NCI-H748 (cell line): ENCODE results near the gene PNKP.
"Not testable (repeated sequence)": the region's sequence is repeated elsewhere in the genome, so short reads cannot be mapped to it uniquely, and the experiment has no call there.

Source experiments
- DNase-seq: peaks from one replicate; lab custom pipeline; 2025; ENCODE audit not compliant: unreplicated experiment; lab: John Stamatoyannopoulos, UW

PNKP gene

DNA sequence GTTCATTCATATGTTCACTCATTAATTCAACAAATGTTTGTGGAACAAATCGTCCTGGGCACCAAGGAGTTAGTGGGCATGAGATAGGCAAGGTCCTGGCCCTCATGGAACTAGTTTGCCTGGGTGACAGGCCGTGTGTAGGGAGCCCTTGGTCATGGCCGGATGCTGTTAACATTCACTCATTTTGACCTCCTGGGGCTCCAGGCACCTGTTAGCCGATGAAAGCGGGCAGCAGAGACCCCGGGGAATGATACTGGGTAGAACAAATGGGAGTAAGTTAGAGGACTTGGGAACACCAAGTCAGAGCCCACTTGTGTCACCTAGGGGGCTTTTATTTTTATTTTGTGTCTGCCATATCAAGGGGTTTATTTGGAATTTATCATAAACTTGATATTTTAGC is 42.7 kb downstream of the PNKP start:
- no peak for DNase-seq

DNA sequence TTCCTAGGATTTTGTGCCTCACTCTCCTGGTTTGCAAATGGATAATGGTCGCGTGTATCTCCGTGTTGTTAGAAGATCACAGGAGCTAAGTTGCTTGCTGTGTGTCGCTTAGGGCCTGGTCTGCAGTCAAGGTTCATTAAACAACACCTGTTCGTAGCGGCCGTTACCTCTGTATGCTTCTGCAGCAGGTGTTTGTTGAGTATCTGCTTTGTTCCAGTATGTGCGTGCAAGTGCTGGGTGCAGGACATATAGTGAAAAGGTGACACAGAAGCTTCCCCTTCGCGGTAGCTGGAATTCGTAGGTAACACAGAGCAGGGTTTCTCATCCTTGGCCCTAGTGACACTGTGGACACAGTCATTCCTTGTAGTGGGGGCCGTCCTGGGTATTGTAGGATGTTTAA is 43.9 kb downstream of the PNKP start:
- peak; percentile 56 for DNase-seq

DNA sequence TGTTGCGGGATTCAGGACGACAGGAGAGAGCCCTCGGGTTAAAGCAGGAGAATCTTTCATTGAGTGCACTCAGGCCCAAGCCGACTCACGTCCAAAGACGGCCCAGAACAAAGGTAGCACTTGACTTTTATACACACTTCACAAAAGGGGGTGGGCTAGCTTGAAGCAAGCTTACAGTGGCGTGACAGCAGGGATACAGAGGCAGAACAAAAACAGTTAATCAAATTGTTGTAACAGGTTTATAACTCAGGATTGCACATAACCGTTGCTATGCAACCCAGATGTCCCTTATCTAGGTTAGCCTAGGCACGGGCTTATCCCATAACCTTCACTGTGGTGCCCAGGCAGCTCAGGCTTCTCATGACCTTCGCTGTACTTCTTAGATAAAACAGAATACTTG is 47.3 kb downstream of the PNKP start:
- no peak for DNase-seq

DNA sequence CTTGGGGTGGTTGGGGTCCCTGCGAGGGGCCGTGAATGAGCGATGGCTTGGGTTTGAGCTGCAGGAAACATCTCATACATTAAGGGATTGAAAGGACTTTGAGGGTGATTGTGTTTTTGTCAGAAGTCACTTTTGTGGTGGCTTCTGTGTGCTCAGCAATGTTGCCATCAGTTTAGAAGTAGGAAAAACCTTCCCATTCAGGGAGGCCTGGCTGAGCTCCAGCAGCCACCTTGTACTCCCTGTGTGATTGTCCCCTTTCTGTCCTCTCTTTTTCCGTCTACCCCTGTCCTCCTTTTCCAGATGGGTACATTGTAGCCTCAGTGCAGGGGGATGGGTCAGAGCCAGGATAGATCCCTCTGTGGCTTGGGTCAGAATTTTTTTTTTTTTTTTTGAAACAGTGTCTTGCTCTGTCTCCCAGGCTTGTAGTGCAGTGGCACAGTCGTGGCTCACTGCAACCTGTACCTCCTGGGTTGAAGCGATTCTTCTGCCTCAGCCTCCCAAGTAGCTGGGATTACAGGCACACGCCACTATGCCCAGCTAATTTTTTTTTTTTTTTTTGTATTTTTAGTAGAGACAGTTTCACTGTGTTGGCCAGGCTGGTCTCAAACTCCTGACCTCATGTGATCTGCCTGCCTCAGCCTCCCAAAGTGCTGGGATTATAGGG is 47.8 kb downstream of the PNKP start:
- DNase-seq, result not testable (repeated sequence)

DNA sequence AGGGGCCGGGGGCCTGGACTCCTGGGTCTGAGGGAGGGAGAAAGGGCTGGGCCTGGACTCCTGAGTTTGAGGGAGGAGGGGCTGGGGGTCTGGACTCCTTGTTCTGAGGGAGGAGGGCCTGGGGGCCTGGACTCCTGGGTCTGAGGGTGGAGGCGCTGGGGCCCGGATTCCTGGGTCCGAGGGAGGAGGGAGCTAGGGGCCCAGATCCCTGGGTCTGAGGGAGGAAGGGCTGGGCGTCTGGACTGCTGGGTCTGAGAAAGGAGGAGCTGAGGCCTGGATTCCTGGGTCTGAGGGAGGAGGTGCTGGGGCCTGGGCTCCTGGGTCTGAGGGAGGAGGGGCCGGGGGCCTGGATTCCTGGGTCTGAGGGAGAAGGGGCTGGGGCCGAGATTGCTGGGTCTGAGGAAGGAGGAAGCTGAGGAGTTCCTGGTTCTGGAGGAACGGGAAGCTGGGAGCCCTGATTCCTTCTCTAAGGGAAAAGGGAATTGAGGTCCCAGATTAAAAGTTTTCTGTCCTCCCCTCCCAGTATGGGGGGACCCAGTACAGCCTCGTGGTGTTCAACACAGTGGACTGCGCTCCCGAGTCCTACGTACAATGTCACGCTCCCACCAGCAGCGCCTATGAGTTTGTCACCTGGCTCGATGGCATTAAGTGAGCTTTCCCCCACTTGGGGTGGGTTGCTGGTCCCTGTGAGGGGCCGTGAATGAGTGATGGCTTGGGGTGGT is 48.6 kb downstream of the PNKP start:
- DNase-seq, result no peak

DNA sequence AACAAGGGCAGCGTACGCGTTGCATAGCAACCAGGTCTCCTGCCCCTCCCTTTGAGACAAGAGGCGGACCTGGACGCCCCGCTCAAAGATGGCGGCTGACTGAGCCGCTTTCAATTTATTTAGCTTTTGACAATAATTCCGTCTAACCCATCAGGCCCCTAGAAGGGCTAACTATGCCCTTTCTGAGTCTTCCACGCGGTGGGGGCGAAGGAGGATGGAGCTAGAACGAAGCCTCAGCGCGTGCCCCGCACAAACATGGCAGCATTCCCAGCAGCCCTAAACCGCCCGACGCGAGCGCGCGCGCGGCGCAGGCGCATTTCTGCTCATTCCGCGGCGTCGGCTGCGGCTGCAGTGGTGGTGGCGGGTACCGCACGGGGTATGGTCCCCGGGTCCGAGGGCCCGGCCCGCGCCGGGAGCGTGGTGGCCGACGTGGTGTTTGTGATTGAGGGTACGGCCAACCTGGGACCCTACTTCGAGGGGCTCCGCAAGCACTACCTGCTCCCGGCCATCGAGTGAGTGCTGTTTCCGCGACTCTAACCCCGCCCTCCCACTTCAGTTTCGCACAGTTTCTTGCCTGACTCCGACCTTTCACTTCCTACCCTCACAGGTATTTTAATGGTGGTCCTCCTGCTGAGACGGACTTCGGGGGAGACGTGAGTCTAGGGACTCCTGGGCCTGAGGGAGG is 49.3 kb downstream of the PNKP start, which contains the start of gene MED25:
TSS of gene MED25 (plus strand) at position 326 of the 685 bp plus-strand sequence. CDS start at position 379, 53 bp downstream.
- DNase-seq, result peak; percentile 93

DNA sequence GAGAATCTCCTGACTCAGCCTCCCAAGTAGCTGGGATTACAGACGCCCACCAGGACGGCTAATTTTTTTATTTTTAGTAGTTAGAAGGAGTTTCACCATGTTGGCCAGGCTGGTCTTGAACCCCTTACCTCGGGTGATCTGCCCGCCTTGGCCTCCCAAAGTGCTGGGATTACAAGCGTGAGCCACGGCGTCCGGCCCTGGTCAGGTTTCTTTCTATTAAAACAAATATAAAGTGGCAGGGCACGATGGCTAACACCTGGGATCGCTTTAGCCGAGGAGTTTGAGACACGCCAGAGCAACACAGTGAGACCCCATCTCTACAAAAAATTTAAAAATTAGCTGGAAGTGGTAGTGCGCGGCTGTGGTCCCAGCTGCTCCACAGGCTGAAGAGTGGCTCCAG is 50.8 kb downstream of the PNKP start:
- peak; percentile 31 for DNase-seq

DNA sequence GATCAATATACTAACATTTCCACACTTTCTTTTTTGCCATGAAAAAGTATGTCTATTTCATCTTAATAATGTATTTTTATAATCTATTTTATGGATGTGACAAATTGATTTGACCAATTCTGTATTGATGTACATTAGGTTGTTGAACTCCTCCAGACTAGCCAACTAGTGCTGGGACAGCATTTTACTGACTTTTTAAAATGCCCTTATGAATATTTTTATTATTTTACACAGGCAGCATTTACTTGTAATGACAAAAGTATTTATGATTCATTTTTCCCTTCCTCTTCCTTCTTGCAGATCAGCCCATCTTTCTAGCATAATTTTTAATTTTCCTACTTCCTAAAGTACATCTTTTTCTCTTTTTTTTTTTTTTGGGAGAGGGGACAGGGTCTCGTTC is 53.4 kb downstream of the PNKP start:
- DNase-seq, result no peak

DNA sequence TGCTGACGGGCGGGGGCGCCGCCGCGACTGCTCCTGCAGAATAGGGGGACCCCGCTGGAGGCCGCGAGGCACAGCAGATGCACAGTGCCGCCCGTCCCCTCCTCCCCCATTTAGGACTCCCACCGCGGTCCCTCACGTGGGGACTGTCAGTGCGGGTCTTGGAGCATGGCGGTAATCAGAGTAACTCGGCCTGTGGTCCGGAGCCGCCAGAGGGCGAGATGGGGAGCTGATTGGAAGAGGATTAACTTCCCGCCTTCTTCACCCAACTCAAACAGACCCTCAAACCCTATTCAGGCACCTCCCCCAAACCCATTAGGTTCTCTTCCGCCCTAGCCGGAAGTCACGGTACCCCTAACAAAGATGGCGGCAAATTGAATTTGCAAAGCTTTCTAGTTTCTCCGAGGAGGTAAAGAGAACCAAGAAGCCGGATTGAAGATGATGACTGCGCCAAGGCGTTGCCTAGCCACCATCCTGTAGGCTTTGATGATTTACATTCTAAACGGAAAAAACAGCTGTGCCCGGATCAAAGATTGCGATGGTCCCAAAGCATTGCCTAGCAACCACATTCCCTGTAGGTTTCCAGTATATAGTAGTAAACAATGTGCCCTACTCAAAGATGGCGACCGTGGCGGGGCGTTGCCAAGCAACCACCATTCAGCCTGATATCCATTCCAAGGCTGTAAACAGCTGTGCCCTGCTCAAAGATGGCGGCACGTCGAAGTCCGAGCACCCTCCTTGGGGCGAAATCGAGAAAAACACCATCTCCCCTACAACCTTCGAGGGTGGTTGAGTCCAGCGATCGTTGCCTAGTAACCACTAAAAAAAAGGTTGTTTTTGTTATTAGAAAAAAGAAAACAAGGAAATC is 54.1 kb downstream of the PNKP start, which contains the start of gene FUZ:
TSS of gene FUZ (minus strand) at position 296 of the 865 bp plus-strand sequence. CDS start at position 110, 186 bp downstream.
- DNase-seq, result peak; percentile 100

DNA sequence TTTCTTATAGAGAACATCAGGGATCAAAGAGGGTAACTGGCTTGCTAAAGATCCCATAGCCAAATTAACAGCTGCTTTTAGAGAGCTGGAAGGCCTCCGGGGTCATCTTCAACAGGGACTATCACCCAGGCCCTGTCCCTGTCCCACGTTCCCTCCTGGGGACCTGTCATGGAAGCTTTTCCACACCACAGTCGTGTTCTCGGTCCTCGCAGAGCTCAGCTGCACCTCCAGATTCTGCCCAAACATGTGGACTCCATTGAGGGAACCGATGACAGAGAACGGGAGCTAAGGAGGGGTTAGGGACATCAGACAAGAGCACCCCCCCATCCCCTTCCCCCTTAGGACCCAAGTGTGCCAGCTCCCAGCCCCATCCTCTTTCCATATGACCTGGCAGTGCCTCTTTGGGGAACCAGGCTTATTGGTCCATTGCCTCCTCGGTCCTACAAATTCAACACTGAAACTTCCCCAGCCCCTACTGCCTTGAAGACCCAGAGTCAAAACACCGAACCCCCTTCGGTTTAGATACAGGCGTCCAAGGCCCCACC is 54.9 kb downstream of the PNKP start:
- DNase-seq, result no peak

DNA sequence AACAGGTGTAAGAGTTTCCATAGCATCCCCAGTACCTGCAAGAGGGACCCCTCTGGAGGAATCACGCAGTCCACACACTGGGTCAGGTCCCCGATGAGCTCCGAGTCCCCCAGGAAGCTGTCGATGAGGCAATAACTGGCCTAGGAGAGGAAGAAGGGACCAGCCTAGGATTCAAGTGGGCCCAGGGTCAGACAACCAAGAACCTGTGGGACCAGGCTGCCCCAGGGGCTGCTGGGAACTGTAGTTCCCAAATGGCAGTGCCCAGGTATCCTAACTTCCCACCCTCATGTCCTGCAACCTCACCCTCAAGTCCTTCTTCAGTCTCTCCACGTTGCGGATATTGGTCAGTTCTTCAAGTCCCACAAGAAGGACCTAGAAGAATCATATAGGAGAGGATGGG is 56.0 kb downstream of the PNKP start:
- no peak for DNase-seq
